Stomach (tissue), 4 donors: ENCODE measurements around the gene KLF16.

Experiments used
- CTCF ChIP-seq, 7 experiments: fragments of 450-650 bp in 4 of 7; fragments of 200-600 bp in 3 of 7; sonication (generic) in 3 of 7; IDR thresholded peaks; one replicate each; pipeline ENCODE4 v1.5.1; 2016 to 2019; ENCODE audit warnings: antibody characterized with exemption in 7 of 7, control low read depth in 2 of 7, mild to moderate bottlenecking in 1 of 7
- EP300 ChIP-seq: sonication (generic); formaldehyde crosslinking; IDR thresholded peaks from one replicate; pipeline ENCODE4 v1.6.1; 2017; ENCODE audit warnings: antibody characterized with exemption
- POLR2A ChIP-seq, 4 donors: fragments of 450-650 bp; IDR thresholded peaks; one replicate each; pipeline ENCODE4 v1.6.1; 2016; ENCODE audit warnings: antibody characterized with exemption in 4 of 4, control low read depth in 2 of 4, mild to moderate bottlenecking in 1 of 4, moderate library complexity in 1 of 4
- POLR2AphosphoS5 ChIP-seq, 3 donors: sonication (generic); formaldehyde crosslinking; IDR thresholded peaks; one replicate each; pipeline ENCODE4 v1.6.1; 2016; ENCODE audit warnings: antibody characterized with exemption in 3 of 3

GRCh38 chr19:1880611-1881392 lies 17.4 kb upstream of the KLF16 start:
- TF ChIP-seq CTCF (IDR thresholded peaks at IDR 0.05) (no peak), EP300 (no peak), POLR2AphosphoS5 (IDR thresholded peaks at IDR 0.05) (no peak), POLR2A (IDR thresholded peaks at IDR 0.05) (no peak)
